Activated naive CD4-positive, alpha-beta T cell treated with anti-CD3 and anti-CD28 coated beads, Interleukin-2, amount 50 U/mL, for 24 hours (primary cell): ENCODE results near the gene WDR47.
"Not testable (repeated sequence)": the region's sequence is repeated elsewhere in the genome, so short reads cannot be mapped to it uniquely, and the experiment has no call there.

Experiments
- H3K27ac Mint-ChIP-seq: one replicate; pipeline ENCODE4 v1.8.0; 2021; ENCODE audit warnings: mild to moderate bottlenecking, mixed read lengths
- H3K27me3 Mint-ChIP-seq: one replicate; pipeline ENCODE4 v1.8.0; 2021; ENCODE audit warnings: mixed read lengths
- H3K36me3 Mint-ChIP-seq: one replicate; pipeline ENCODE4 v1.8.0; 2021; ENCODE audit warnings: mixed read lengths
- H3K4me1 Mint-ChIP-seq: one replicate; pipeline ENCODE4 v1.8.0; 2021; ENCODE audit warnings: mixed read lengths
- H3K4me3 Mint-ChIP-seq: one replicate; pipeline ENCODE4 v1.8.0; 2021; ENCODE audit warnings: mild to moderate bottlenecking, mixed read lengths
- H3K9me3 Mint-ChIP-seq: one replicate; pipeline ENCODE4 v1.8.0; 2021; ENCODE audit warnings: mixed read lengths

WDR47 gene

GRCh38 chr1:108957888-108958287 is 84.0 kb downstream of the WDR47 start:
- Mint-ChIP-seq H3K9me3 (no peaks in the 10 kb centered on the region), H3K27me3 (no peaks in the 10 kb centered on the region), H3K36me3 (peaks cover 25% of the 10 kb centered on the region), H3K27ac (no peak overlapping the region), H3K4me1 (peaks cover 68% of the 10 kb centered on the region), H3K4me3 (no peak overlapping the region)

- Mint-ChIP-seq H3K4me3 (peak overlapping the region; percentile 7), H3K27me3 (no peaks in the 10 kb centered on the region), H3K4me1 (peaks cover 56% of the 10 kb centered on the region), H3K9me3 (no peaks in the 10 kb centered on the region), H3K27ac (peak overlapping the region; percentile 59), H3K36me3 (peaks cover 22% of the 10 kb centered on the region)
Measured at GRCh38 chr1:108955881-108956280, 86.0 kb downstream of the WDR47 start.

- Mint-ChIP-seq H3K27ac (peak overlapping the region; percentile 55), H3K27me3 (no peaks in the 10 kb centered on the region), H3K36me3 (peaks cover 17% of the 10 kb centered on the region)
Measured at GRCh38 chr1:108955111-108955510, 86.8 kb downstream of the WDR47 start.

GRCh38 chr1:108953452-108953851 is 88.5 kb downstream of the WDR47 start:
- no peak overlapping the region for H3K27ac Mint-ChIP-seq
- H3K4me3 Mint-ChIP-seq = no peak overlapping the region
- H3K27me3 Mint-ChIP-seq = no peaks in the 10 kb centered on the region
- H3K4me1 Mint-ChIP-seq = peaks cover 48% of the 10 kb centered on the region
- no peaks in the 10 kb centered on the region for H3K9me3 Mint-ChIP-seq
- H3K36me3 Mint-ChIP-seq = peaks cover 16% of the 10 kb centered on the region

More at GRCh38 chr1:108955111-108955510, 86.8 kb downstream of the WDR47 start:
- peaks cover 48% of the 10 kb centered on the region for H3K4me1 Mint-ChIP-seq
- H3K9me3 Mint-ChIP-seq = no peaks in the 10 kb centered on the region
- no peak overlapping the region for H3K4me3 Mint-ChIP-seq

- Mint-ChIP-seq H3K9me3 (no peaks in the 10 kb centered on the region), H3K27me3 (no peaks in the 10 kb centered on the region), H3K36me3 (peaks cover 22% of the 10 kb centered on the region), H3K4me3 (no peak overlapping the region), H3K27ac (no peak overlapping the region), H3K4me1 (peaks cover 33% of the 10 kb centered on the region)
Measured at GRCh38 chr1:108951242-108951641, 90.7 kb downstream of the WDR47 start.

GRCh38 chr1:108949044-108949443 is 92.9 kb downstream of the WDR47 start:
- H3K36me3 Mint-ChIP-seq = peaks cover 21% of the 10 kb centered on the region
- H3K27ac Mint-ChIP-seq = peak overlapping the region; percentile 64
- no peaks in the 10 kb centered on the region for H3K9me3 Mint-ChIP-seq
- H3K4me3 Mint-ChIP-seq = no peak overlapping the region
- H3K4me1 Mint-ChIP-seq = peaks cover 20% of the 10 kb centered on the region
- no peaks in the 10 kb centered on the region for H3K27me3 Mint-ChIP-seq

GRCh38 chr1:108947871-108948525 is 93.9 kb downstream of the WDR47 start:
- Mint-ChIP-seq H3K36me3 (peaks cover 18% of the 10 kb centered on the region), H3K9me3 (no peaks in the 10 kb centered on the region), H3K27ac (no peak overlapping the region), H3K4me3 (no peak overlapping the region), H3K27me3 (no peaks in the 10 kb centered on the region), H3K4me1 (peaks cover 15% of the 10 kb centered on the region)

GRCh38 chr1:108936170-108936569 is 105.7 kb downstream of the WDR47 start:
- no peaks in the 10 kb centered on the region for H3K9me3 Mint-ChIP-seq
- no peak overlapping the region for H3K4me3 Mint-ChIP-seq
- peaks cover 15% of the 10 kb centered on the region for H3K36me3 Mint-ChIP-seq
- no peak overlapping the region for H3K27ac Mint-ChIP-seq
- no peaks in the 10 kb centered on the region for H3K27me3 Mint-ChIP-seq
- H3K4me1 Mint-ChIP-seq = no peaks in the 10 kb centered on the region

GRCh38 chr1:108933944-108934343 is 108.0 kb downstream of the WDR47 start:
- peaks cover 22% of the 10 kb centered on the region for H3K36me3 Mint-ChIP-seq
- H3K9me3 Mint-ChIP-seq = no peaks in the 10 kb centered on the region
- H3K4me3 Mint-ChIP-seq = no peak overlapping the region

GRCh38 chr1:108927565-108927964 is 114.3 kb downstream of the WDR47 start:
- peaks cover 20% of the 10 kb centered on the region for H3K36me3 Mint-ChIP-seq
- not testable (repeated sequence) for H3K9me3 Mint-ChIP-seq, H3K4me1 Mint-ChIP-seq, H3K4me3 Mint-ChIP-seq, H3K27ac Mint-ChIP-seq, H3K27me3 Mint-ChIP-seq

More at GRCh38 chr1:108933944-108934343, 108.0 kb downstream of the WDR47 start:
- H3K27me3 Mint-ChIP-seq = no peaks in the 10 kb centered on the region
- H3K4me1 Mint-ChIP-seq = no peaks in the 10 kb centered on the region
- H3K27ac Mint-ChIP-seq = no peak overlapping the region

GRCh38 chr1:108925920-108926319 is 116.0 kb downstream of the WDR47 start:
- Mint-ChIP-seq H3K27ac (no peak overlapping the region), H3K4me1 (no peaks in the 10 kb centered on the region), H3K36me3 (peaks cover 16% of the 10 kb centered on the region), H3K27me3 (no peaks in the 10 kb centered on the region), H3K9me3 (no peaks in the 10 kb centered on the region), H3K4me3 (no peak overlapping the region)
